Activated T-helper 1 cell treated with anti-CD3 and anti-CD28 coated beads, Interleukin-12 subunit alpha, Interleukin-12 subunit beta, Interleukin-2, Interleukin-4 antibody, amounts not matched to agents 30 ng/mL and 10 ng/mL and 1 ng/mL, durations not matched to agents 14 hours and 24 hours and 36 hours (primary cell): ENCODE results near the gene PIP4K2A. TPM values are rescaled to one million over a fixed set of nuclear protein-coding genes. Genes with fewer than 3 reads are reported as not detected.

Experiments
- DNase-seq: peaks from one replicate; pipeline ENCODE4 v3.0.0; 2021; ENCODE audit warnings: low spot score
- H3K27ac Mint-ChIP-seq: one replicate; pipeline ENCODE4 v1.8.0; 2021; ENCODE audit warnings: mild to moderate bottlenecking, mixed read lengths
- H3K27me3 Mint-ChIP-seq: one replicate; pipeline ENCODE4 v1.8.0; 2022; ENCODE audit warnings: mild to moderate bottlenecking, moderate library complexity, mixed read lengths; ENCODE audit not compliant: insufficient read depth
- H3K36me3 Mint-ChIP-seq: one replicate; pipeline ENCODE4 v1.8.0; 2021; ENCODE audit warnings: low read depth, mixed read lengths
- H3K4me1 Mint-ChIP-seq: one replicate; pipeline ENCODE4 v1.8.0; 2021; ENCODE audit warnings: low read depth, mixed read lengths
- H3K4me3 Mint-ChIP-seq: one replicate; pipeline ENCODE4 v1.8.0; 2021; ENCODE audit warnings: mild to moderate bottlenecking, moderate library complexity, mixed read lengths
- H3K9me3 Mint-ChIP-seq: one replicate; pipeline ENCODE4 v1.8.0; 2021; ENCODE audit warnings: mixed read lengths
- intact Hi-C: fragments of 100-400 bp; cut with micrococcal nuclease; formaldehyde crosslinking; loops from one replicate; pipeline ENCODE4 v1.15.1; 2024
- total RNA-seq: library from RNA; stranded (reverse); gene quantifications from 2 replicates; pipeline ENCODE4 v1.2.3, GENCODE V29; 2022

The PIP4K2A gene
- total RNA-seq, 1 donor from 2014 or later = 92.7 TPM

- no peak for DNase-seq
- H3K27me3 Mint-ChIP-seq = no peaks in the 10 kb centered on the region
- intact Hi-C loops = loop anchor here (1.0 to 5.0 kb wide), 3 partner anchors 12 to 97 kb away; no protein-coding TSS in a partner anchor
- peak overlapping the region; percentile 73 for H3K4me3 Mint-ChIP-seq
- peaks cover 69% of the 10 kb centered on the region for H3K4me1 Mint-ChIP-seq
- no peaks in the 10 kb centered on the region for H3K9me3 Mint-ChIP-seq
- peak overlapping the region; percentile 89 for H3K27ac Mint-ChIP-seq
- H3K36me3 Mint-ChIP-seq = peaks cover 6% of the 10 kb centered on the region
Observed at GRCh38 chr10:22669163-22669711, 45.1 kb downstream of the PIP4K2A start.

- Mint-ChIP-seq H3K9me3 (no peaks in the 10 kb centered on the region), H3K4me1 (peaks cover 63% of the 10 kb centered on the region), H3K4me3 (peak overlapping the region; percentile 74), H3K36me3 (peaks cover 4% of the 10 kb centered on the region), H3K27ac (peak overlapping the region; percentile 85), H3K27me3 (no peaks in the 10 kb centered on the region)
- intact Hi-C loops = loop anchor here (5.0 kb wide), 1 partner anchor 95 kb away; no protein-coding TSS in a partner anchor
- DNase-seq = no peak
Observed at GRCh38 chr10:22667093-22667480, 47.3 kb downstream of the PIP4K2A start.

- DNase-seq = peak; percentile 57
- Mint-ChIP-seq H3K27me3 (no peaks in the 10 kb centered on the region), H3K36me3 (peaks cover 5% of the 10 kb centered on the region), H3K4me1 (peaks cover 66% of the 10 kb centered on the region), H3K27ac (peak overlapping the region; percentile 85), H3K9me3 (no peaks in the 10 kb centered on the region), H3K4me3 (peak overlapping the region; percentile 74)
- intact Hi-C loops = loop anchor here (1.0 to 5.0 kb wide), 4 partner anchors 8 to 94 kb away; no protein-coding TSS in a partner anchor
Observed at GRCh38 chr10:22666287-22667092, 47.9 kb downstream of the PIP4K2A start.

- Mint-ChIP-seq H3K9me3 (no peaks in the 10 kb centered on the region), H3K27ac (no peak overlapping the region), H3K4me1 (peaks cover 69% of the 10 kb centered on the region), H3K4me3 (no peak overlapping the region), H3K36me3 (peaks cover 8% of the 10 kb centered on the region), H3K27me3 (no peaks in the 10 kb centered on the region)
- no peak for DNase-seq
- intact Hi-C loops = loop anchor here (5.0 kb wide), 1 partner anchor 93 kb away; no protein-coding TSS in a partner anchor
Observed at GRCh38 chr10:22665329-22665728, 49.0 kb downstream of the PIP4K2A start.

- Mint-ChIP-seq H3K4me3 (no peak overlapping the region), H3K27me3 (no peaks in the 10 kb centered on the region), H3K36me3 (peaks cover 5% of the 10 kb centered on the region), H3K4me1 (peaks cover 67% of the 10 kb centered on the region), H3K27ac (no peak overlapping the region), H3K9me3 (no peaks in the 10 kb centered on the region)
- DNase-seq = no peak
- intact Hi-C loops = no loop called here
Observed at GRCh38 chr10:22662733-22663330, 51.5 kb downstream of the PIP4K2A start.

- Mint-ChIP-seq H3K27me3 (no peaks in the 10 kb centered on the region), H3K4me1 (peaks cover 85% of the 10 kb centered on the region), H3K27ac (peak overlapping the region; percentile 34), H3K36me3 (peaks cover 14% of the 10 kb centered on the region), H3K4me3 (no peak overlapping the region), H3K9me3 (no peaks in the 10 kb centered on the region)
- intact Hi-C loops = loop anchor here (5.0 to 10.0 kb wide), 3 partner anchors 223 to 405 kb away; no protein-coding TSS in a partner anchor
- no peak for DNase-seq
Observed at GRCh38 chr10:22659866-22660265, 54.5 kb downstream of the PIP4K2A start.

- intact Hi-C loops = loop anchor here (1.0 to 10.0 kb wide), 6 partner anchors 7 to 404 kb away; no protein-coding TSS in a partner anchor
- peak overlapping the region; percentile 56 for H3K27ac Mint-ChIP-seq
- no peak for DNase-seq
- H3K4me1 Mint-ChIP-seq = peaks cover 88% of the 10 kb centered on the region
- H3K27me3 Mint-ChIP-seq = no peaks in the 10 kb centered on the region
- H3K9me3 Mint-ChIP-seq = no peaks in the 10 kb centered on the region
- H3K4me3 Mint-ChIP-seq = no peak overlapping the region
- H3K36me3 Mint-ChIP-seq = peaks cover 14% of the 10 kb centered on the region
Observed at GRCh38 chr10:22658745-22659410, 55.5 kb downstream of the PIP4K2A start.

GRCh38 chr10:22657566-22658225 is 56.7 kb downstream of the PIP4K2A start:
- intact Hi-C loops = loop anchor here (1.0 to 10.0 kb wide), 6 partner anchors 8 to 403 kb away; no protein-coding TSS in a partner anchor
- no peaks in the 10 kb centered on the region for H3K9me3 Mint-ChIP-seq
- H3K4me3 Mint-ChIP-seq = peak overlapping the region; percentile 40
- peak overlapping the region; percentile 83 for H3K27ac Mint-ChIP-seq
- H3K4me1 Mint-ChIP-seq = peaks cover 92% of the 10 kb centered on the region
- peaks cover 22% of the 10 kb centered on the region for H3K36me3 Mint-ChIP-seq
- H3K27me3 Mint-ChIP-seq = no peaks in the 10 kb centered on the region
- DNase-seq = no peak

GRCh38 chr10:22657024-22657423 is 57.4 kb downstream of the PIP4K2A start:
- no peaks in the 10 kb centered on the region for H3K9me3 Mint-ChIP-seq
- no peak for DNase-seq
- peak overlapping the region; percentile 40 for H3K4me3 Mint-ChIP-seq
- intact Hi-C loops = loop anchor here (5.0 to 10.0 kb wide), 3 partner anchors 220 to 402 kb away; no protein-coding TSS in a partner anchor
- H3K27ac Mint-ChIP-seq = peak overlapping the region; percentile 83
- peaks cover 92% of the 10 kb centered on the region for H3K4me1 Mint-ChIP-seq
- peaks cover 26% of the 10 kb centered on the region for H3K36me3 Mint-ChIP-seq
- H3K27me3 Mint-ChIP-seq = no peaks in the 10 kb centered on the region

- Mint-ChIP-seq H3K4me1 (peaks cover 95% of the 10 kb centered on the region), H3K27ac (peak overlapping the region; percentile 94), H3K9me3 (no peaks in the 10 kb centered on the region), H3K4me3 (peak overlapping the region; percentile 72), H3K36me3 (peaks cover 27% of the 10 kb centered on the region), H3K27me3 (no peaks in the 10 kb centered on the region)
- no peak for DNase-seq
- intact Hi-C loops = loop anchor here (5.0 to 10.0 kb wide), 3 partner anchors 219 to 401 kb away; no protein-coding TSS in a partner anchor
Observed at GRCh38 chr10:22656036-22656435, 58.3 kb downstream of the PIP4K2A start.

- Mint-ChIP-seq H3K9me3 (no peaks in the 10 kb centered on the region), H3K27me3 (no peaks in the 10 kb centered on the region), H3K36me3 (peaks cover 25% of the 10 kb centered on the region), H3K4me3 (peak overlapping the region; percentile 72), H3K27ac (peak overlapping the region; percentile 94), H3K4me1 (peaks cover 95% of the 10 kb centered on the region)
- no peak for DNase-seq
- intact Hi-C loops = loop anchor here (1.0 to 10.0 kb wide), 7 partner anchors 13 to 653 kb away; partner anchors contain the start of gene DNAJC1
Observed at GRCh38 chr10:22655312-22655981, 58.9 kb downstream of the PIP4K2A start.
